Mesendoderm (in vitro differentiated cells): ENCODE data around the gene PNLIPRP2.

Source experiments
- DNase-seq: peaks from one replicate; pipeline ENCODE4 v3.0.0; 2013
- H2AK5ac ChIP-seq: 2 replicates; pipeline ENCODE4 v1.6.1; 2013; ENCODE audit warnings: low read length, inconsistent platforms
- H2BK120ac ChIP-seq: 2 replicates; pipeline ENCODE4 v1.6.1; 2013; ENCODE audit warnings: low read depth, mild to moderate bottlenecking, low read length, moderate library complexity, mixed read lengths
- H2BK15ac ChIP-seq: replicated peaks from 2 replicates; pipeline ENCODE4 v1.6.1; 2013; ENCODE audit warnings: low read depth, mild to moderate bottlenecking, moderate library complexity
- H2BK5ac ChIP-seq: 2 replicates; pipeline ENCODE4 v1.6.1; 2013; ENCODE audit warnings: low read length, inconsistent platforms
- H3K18ac ChIP-seq: 2 replicates; pipeline ENCODE4 v1.6.1; 2013; ENCODE audit warnings: mild to moderate bottlenecking, low read length, mixed read lengths
- H3K23ac ChIP-seq: one replicate; pipeline ENCODE4 v1.6.1; 2013; ENCODE audit warnings: low read length
- H3K27ac ChIP-seq: 2 replicates; pipeline ENCODE4 v1.5.1; 2013; ENCODE audit warnings: low read depth, mild to moderate bottlenecking, inconsistent platforms, low read length, moderate library complexity
- H3K27me3 ChIP-seq: 2 replicates; pipeline ENCODE4 v1.6.1; 2013; ENCODE audit warnings: low read length, control low read depth, mild to moderate bottlenecking, inconsistent platforms; ENCODE audit not compliant: insufficient read depth, poor library complexity
- H3K36me3 ChIP-seq: 2 replicates; pipeline ENCODE4 v1.6.1; 2013; ENCODE audit warnings: low read length, inconsistent platforms; ENCODE audit not compliant: control insufficient read depth, insufficient read depth
- H3K4ac ChIP-seq: one replicate; pipeline ENCODE4 v1.6.1; 2013; ENCODE audit warnings: low read depth, mild to moderate bottlenecking, low read length, moderate library complexity
- H3K4me1 ChIP-seq: 2 replicates; pipeline ENCODE4 v1.6.1; 2013; ENCODE audit warnings: low read depth, low read length, inconsistent platforms; ENCODE audit not compliant: control insufficient read depth
- H3K4me2 ChIP-seq: 2 replicates; pipeline ENCODE4 v1.6.1; 2013; ENCODE audit warnings: low read length
- H3K4me3 ChIP-seq: 2 replicates; pipeline ENCODE4 v1.5.1; 2013; ENCODE audit warnings: mild to moderate bottlenecking, low read length
- H3K56ac ChIP-seq: one replicate; pipeline ENCODE4 v1.6.1; 2013; ENCODE audit warnings: low read length
- H3K79me1 ChIP-seq: 2 replicates; pipeline ENCODE4 v1.6.1; 2013; ENCODE audit warnings: low read length, inconsistent platforms
- H3K79me2 ChIP-seq: 2 replicates; pipeline ENCODE4 v1.6.1; 2013; ENCODE audit warnings: mild to moderate bottlenecking, low read length; ENCODE audit not compliant: control insufficient read depth, insufficient read depth
- H3K9ac ChIP-seq: 2 replicates; pipeline ENCODE4 v1.6.1; 2013; ENCODE audit warnings: low read length, inconsistent platforms
- H4K5ac ChIP-seq: one replicate; pipeline ENCODE4 v1.6.1; 2013; ENCODE audit warnings: low read length
- H4K8ac ChIP-seq: one replicate; pipeline ENCODE4 v1.6.1; 2013; ENCODE audit warnings: low read depth, mild to moderate bottlenecking, control low read depth, low read length, moderate library complexity
- WGBS: extraction: QIAGEN DNeasy Blood & Tissue Kit; methylation state at CpG from one replicate; pipeline ENCODE4 v1.1.7; 2013; ENCODE audit warnings: low lambda C conversion rate, missing lambda C conversion rate; ENCODE audit not compliant: insufficient coverage; ENCODE audit errors: extremely low coverage; 5-methylcytosine and 5-hydroxymethylcytosine counted together

Gene PNLIPRP2

GRCh38 chr10:116668446-116668845 lies 47.7 kb downstream of the PNLIPRP2 start:
- Histone ChIP-seq H2BK5ac (no peak overlapping the region), H3K4me2 (no peak overlapping the region), H3K9ac (no peak overlapping the region), H2BK120ac (no peak overlapping the region), H4K5ac (no peak overlapping the region), H3K23ac (no peak overlapping the region), H4K8ac (no peak overlapping the region), H2AK5ac (no peak overlapping the region), H2BK15ac (no peak overlapping the region), H3K27ac (no peak overlapping the region), H3K56ac (no peak overlapping the region), H3K79me2 (no peaks in the 10 kb centered on the region), H3K4ac (no peak overlapping the region), H3K4me1 (peaks cover 2% of the 10 kb centered on the region), H3K4me3 (no peak overlapping the region), H3K27me3 (no peaks in the 10 kb centered on the region), H3K18ac (no peak overlapping the region), H3K36me3 (peaks cover 4% of the 10 kb centered on the region), H3K79me1 (no peaks in the 10 kb centered on the region)
- DNase-seq, result no peak
- no CpG with 5 or more reads among the region's 2 CpGs for WGBS

GRCh38 chr10:116669080-116669479 lies 48.3 kb downstream of the PNLIPRP2 start:
- no peak overlapping the region for H2BK120ac ChIP-seq
- DNase-seq, result no peak
- no peak overlapping the region for H3K4ac ChIP-seq
- peaks cover 2% of the 10 kb centered on the region for H3K4me1 ChIP-seq
- H2AK5ac ChIP-seq, result no peak overlapping the region
- H3K27ac ChIP-seq, result no peak overlapping the region
- no peaks in the 10 kb centered on the region for H3K79me1 ChIP-seq
- no peak overlapping the region for H4K8ac ChIP-seq
- peaks cover 4% of the 10 kb centered on the region for H3K36me3 ChIP-seq
- H2BK5ac ChIP-seq, result no peak overlapping the region
- H3K79me2 ChIP-seq, result no peaks in the 10 kb centered on the region
- H4K5ac ChIP-seq, result no peak overlapping the region
- H3K27me3 ChIP-seq, result no peaks in the 10 kb centered on the region
- no peak overlapping the region for H2BK15ac ChIP-seq
- H3K56ac ChIP-seq, result no peak overlapping the region
- H3K4me2 ChIP-seq, result peak overlapping the region; percentile 42
- H3K23ac ChIP-seq, result no peak overlapping the region
- H3K4me3 ChIP-seq, result no peak overlapping the region
- no peak overlapping the region for H3K18ac ChIP-seq
- H3K9ac ChIP-seq, result peak overlapping the region; percentile 83
- WGBS, result no CpG with 5 or more reads among the region's 5 CpGs

GRCh38 chr10:116669832-116670644 lies 49.3 kb downstream of the PNLIPRP2 start:
- no peaks in the 10 kb centered on the region for H3K79me2 ChIP-seq
- no peak overlapping the region for H2AK5ac ChIP-seq
- H4K5ac ChIP-seq, result no peak overlapping the region
- H3K4me3 ChIP-seq, result peak overlapping the region; percentile 74
- peak overlapping the region; percentile 63 for H3K4ac ChIP-seq
- H3K79me1 ChIP-seq, result no peaks in the 10 kb centered on the region
- no peak overlapping the region for H2BK15ac ChIP-seq
- no peaks in the 10 kb centered on the region for H3K27me3 ChIP-seq
- H2BK120ac ChIP-seq, result no peak overlapping the region
- H4K8ac ChIP-seq, result peak overlapping the region; percentile 81
- H3K4me1 ChIP-seq, result peaks cover 2% of the 10 kb centered on the region
- H3K56ac ChIP-seq, result peak overlapping the region; percentile 84
- peak; percentile 85 for DNase-seq
- peak overlapping the region; percentile 83 for H3K9ac ChIP-seq
- peaks cover 3% of the 10 kb centered on the region for H3K36me3 ChIP-seq
- H3K23ac ChIP-seq, result no peak overlapping the region
- peak overlapping the region; percentile 42 for H3K4me2 ChIP-seq
- peak overlapping the region; percentile 91 for H3K18ac ChIP-seq
- peak overlapping the region; percentile 69 for H2BK5ac ChIP-seq
- H3K27ac ChIP-seq, result no peak overlapping the region
- WGBS, result no CpG with 5 or more reads among the region's 41 CpGs

GRCh38 chr10:116670706-116671105 lies 50.0 kb downstream of the PNLIPRP2 start:
- H3K79me2 ChIP-seq, result no peaks in the 10 kb centered on the region
- no peak overlapping the region for H3K18ac ChIP-seq
- H3K4me1 ChIP-seq, result peaks cover 2% of the 10 kb centered on the region
- no peaks in the 10 kb centered on the region for H3K27me3 ChIP-seq
- H3K27ac ChIP-seq, result no peak overlapping the region
- no peak overlapping the region for H3K9ac ChIP-seq
- no peak overlapping the region for H4K8ac ChIP-seq
- WGBS, result no CpG with 5 or more reads among the region's 6 CpGs
- H2BK5ac ChIP-seq, result no peak overlapping the region
- H3K4me3 ChIP-seq, result no peak overlapping the region
- H3K36me3 ChIP-seq, result peaks cover 3% of the 10 kb centered on the region
- no peak overlapping the region for H2BK120ac ChIP-seq
- H4K5ac ChIP-seq, result no peak overlapping the region
- H3K79me1 ChIP-seq, result no peaks in the 10 kb centered on the region
- H3K4ac ChIP-seq, result no peak overlapping the region
- H2AK5ac ChIP-seq, result peak overlapping the region; percentile 9
- H3K56ac ChIP-seq, result no peak overlapping the region
- H3K4me2 ChIP-seq, result no peak overlapping the region
- no peak overlapping the region for H3K23ac ChIP-seq
- H2BK15ac ChIP-seq, result no peak overlapping the region
- no peak for DNase-seq

GRCh38 chr10:116671274-116671926 lies 50.6 kb downstream of the PNLIPRP2 start:
- H3K79me2 ChIP-seq, result no peaks in the 10 kb centered on the region
- H3K36me3 ChIP-seq, result peaks cover 3% of the 10 kb centered on the region
- DNase-seq, result no peak
- H2AK5ac ChIP-seq, result no peak overlapping the region
- WGBS, result no CpG with 5 or more reads among the region's 5 CpGs
- H3K4ac ChIP-seq, result no peak overlapping the region
- H3K4me2 ChIP-seq, result no peak overlapping the region
- no peak overlapping the region for H2BK15ac ChIP-seq
- no peak overlapping the region for H4K8ac ChIP-seq
- H3K23ac ChIP-seq, result no peak overlapping the region
- H3K79me1 ChIP-seq, result no peaks in the 10 kb centered on the region
- no peak overlapping the region for H3K56ac ChIP-seq
- H3K18ac ChIP-seq, result no peak overlapping the region
- no peak overlapping the region for H2BK120ac ChIP-seq
- no peak overlapping the region for H3K27ac ChIP-seq
- no peak overlapping the region for H4K5ac ChIP-seq
- no peaks in the 10 kb centered on the region for H3K27me3 ChIP-seq
- peaks cover 2% of the 10 kb centered on the region for H3K4me1 ChIP-seq
- H2BK5ac ChIP-seq, result no peak overlapping the region
- no peak overlapping the region for H3K4me3 ChIP-seq
- no peak overlapping the region for H3K9ac ChIP-seq
